NB4 (cell line): ENCODE measurements around the gene ASIC2.

Source experiments
- DNase-seq: peaks from one replicate; pipeline ENCODE4 v3.0.0; 2010; ENCODE audit warnings: low read depth
- H3K4me3 ChIP-seq: one replicate; pipeline ENCODE4 v1.5.1; 2011; ENCODE audit warnings: mild to moderate bottlenecking, low read depth, low read length, moderate library complexity
- CTCF ChIP-seq: IDR thresholded peaks from one replicate; pipeline ENCODE4 v1.5.1; 2012; ENCODE audit warnings: low read depth, low read length
- MAX ChIP-seq: IDR thresholded peaks from 2 replicates; pipeline ENCODE4 v1.6.1; 2011; ENCODE audit warnings: low read depth, low read length
- MYC ChIP-seq: IDR thresholded peaks from 2 replicates; pipeline ENCODE4 v1.6.1; 2011; ENCODE audit warnings: low read depth, low read length
- POLR2A ChIP-seq: IDR thresholded peaks from 2 replicates; pipeline ENCODE4 v1.6.1; 2011; ENCODE audit warnings: mild to moderate bottlenecking; ENCODE audit not compliant: insufficient read length; ENCODE audit errors: extremely low read depth

Gene ASIC2

GRCh38 chr17:33292981-33293867, at the start of gene ASIC2:
ASIC2 (minus strand) TSS chr17:33293295.
- DNase-seq = no peak
- no peak within 1 kb of the TSS for H3K4me3 ChIP-seq
- no peak for TF ChIP-seq MAX
- TF ChIP-seq MYC = no peak

- DNase-seq = peak; percentile 67
- TF ChIP-seq MAX (no peak), CTCF (no peak), MYC (no peak), POLR2A (no peak)
- H3K4me3 ChIP-seq = no peak overlapping the region
Observed at GRCh38 chr17:33342025-33342424, 48.9 kb upstream of the ASIC2 start.

- no peak for DNase-seq
- H3K4me3 ChIP-seq = no peak overlapping the region
- no peak for TF ChIP-seq MYC
Observed at GRCh38 chr17:33338242-33338641, 45.1 kb upstream of the ASIC2 start.

- H3K4me3 ChIP-seq = no peak overlapping the region
- TF ChIP-seq POLR2A (no peak), CTCF (peak; percentile 31)
- peak; percentile 9 for DNase-seq
Observed at GRCh38 chr17:33335491-33336173, 42.5 kb upstream of the ASIC2 start.

- no peak overlapping the region for H3K4me3 ChIP-seq
- TF ChIP-seq POLR2A (no peak), MYC (no peak), CTCF (no peak), MAX (no peak)
- no peak for DNase-seq
Observed at GRCh38 chr17:33334703-33335102, 41.6 kb upstream of the ASIC2 start.

GRCh38 chr17:33330877-33331276, 37.8 kb upstream of the ASIC2 start:
- no peak overlapping the region for H3K4me3 ChIP-seq
- no peak for TF ChIP-seq MYC
- no peak for TF ChIP-seq CTCF
- no peak for TF ChIP-seq POLR2A
- no peak for TF ChIP-seq MAX
- DNase-seq = no peak

GRCh38 chr17:33328129-33328528, 35.0 kb upstream of the ASIC2 start:
- H3K4me3 ChIP-seq = no peak overlapping the region
- no peak for TF ChIP-seq MAX
- TF ChIP-seq POLR2A = no peak
- no peak for TF ChIP-seq MYC
- no peak for TF ChIP-seq CTCF
- DNase-seq = peak; percentile 13
